Nephron progenitor cell (in vitro differentiated cells): ENCODE results near the gene DCAF11.

Experiments
- DNase-seq: peaks from one replicate; pipeline ENCODE4 v3.0.0; 2021
- H3K27ac Mint-ChIP-seq: 2 replicates; pipeline ENCODE4 v1.8.0; 2021; ENCODE audit warnings: mild to moderate bottlenecking, moderate library complexity, mixed read lengths
- H3K27me3 Mint-ChIP-seq: 2 replicates; pipeline ENCODE4 v1.8.0; 2021; ENCODE audit warnings: mild to moderate bottlenecking, low read depth, mixed read lengths; ENCODE audit not compliant: poor library complexity
- H3K36me3 Mint-ChIP-seq: 2 replicates; pipeline ENCODE4 v1.8.0; 2021; ENCODE audit warnings: low read depth, mixed read lengths
- H3K4me1 Mint-ChIP-seq: 2 replicates; pipeline ENCODE4 v1.8.0; 2021; ENCODE audit warnings: mixed read lengths
- H3K4me3 Mint-ChIP-seq: 2 replicates; pipeline ENCODE4 v1.8.0; 2021; ENCODE audit warnings: mild to moderate bottlenecking, moderate library complexity, mixed read lengths
- H3K9me3 Mint-ChIP-seq: 2 replicates; pipeline ENCODE4 v1.8.0; 2021; ENCODE audit warnings: mild to moderate bottlenecking, moderate library complexity, mixed read lengths
- CTCF ChIP-seq: fragments of 200-600 bp; sonication (generic); IDR thresholded peaks from 2 replicates; pipeline ENCODE4 v1.5.0; 2021; ENCODE audit warnings: antibody characterized with exemption

Gene DCAF11

DNA sequence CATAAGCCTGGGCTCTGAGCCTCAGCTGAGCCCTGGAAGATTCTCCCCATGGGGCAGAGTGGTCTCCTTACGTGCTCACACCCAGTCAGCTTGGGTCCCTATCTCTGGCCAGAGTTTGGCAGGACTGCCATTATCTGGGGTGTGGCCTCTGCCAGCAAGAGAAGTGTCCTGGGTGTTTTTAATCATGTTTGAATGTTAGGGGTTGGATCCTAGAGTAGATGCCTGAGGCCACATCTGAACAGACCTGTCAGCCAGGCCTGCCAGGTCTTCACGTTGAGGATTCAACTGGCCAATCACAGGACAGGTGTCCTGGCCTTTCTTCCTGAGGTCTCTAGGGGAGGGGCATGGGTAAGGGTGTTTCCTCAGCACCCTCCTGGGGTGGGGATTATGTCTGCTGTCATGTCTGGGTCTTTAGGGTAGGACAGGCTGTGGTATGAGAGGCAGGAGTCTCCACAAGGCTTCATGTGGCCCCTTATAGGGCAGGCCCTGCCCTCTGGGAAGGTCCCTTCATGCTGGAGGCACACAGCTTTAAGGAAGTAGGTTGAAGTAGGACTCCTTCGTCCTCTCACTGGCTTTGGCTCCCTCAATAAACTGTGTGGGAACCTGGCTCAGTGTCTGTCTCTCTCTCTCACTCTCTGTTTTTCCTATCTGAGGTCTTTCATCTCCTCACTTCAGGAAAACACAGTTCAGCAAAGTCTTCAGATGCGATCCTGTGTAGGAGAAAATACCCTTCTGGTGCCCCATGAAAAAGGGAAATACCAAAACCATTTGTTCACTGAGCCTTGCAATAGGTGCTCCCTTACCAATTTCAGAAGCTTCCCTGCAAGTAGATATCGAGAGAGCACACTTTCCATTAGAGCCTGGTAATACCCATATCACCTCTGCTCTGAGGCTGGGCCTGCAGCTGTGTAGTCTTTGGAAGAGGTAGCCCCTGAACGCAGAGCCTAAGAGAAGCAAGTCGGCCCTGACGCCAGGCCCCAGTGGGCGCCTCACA is 9.1 kb downstream of the DCAF11 start:
- Mint-ChIP-seq H3K4me1 (no peaks in the 10 kb centered on the region), H3K4me3 (no peak overlapping the region), H3K27ac (peak overlapping the region; percentile 25), H3K36me3 (peaks cover 34% of the 10 kb centered on the region), H3K27me3 (peaks cover 4% of the 10 kb centered on the region), H3K9me3 (no peaks in the 10 kb centered on the region)
- TF ChIP-seq CTCF: no peak
- DNase-seq: no peak

DNA sequence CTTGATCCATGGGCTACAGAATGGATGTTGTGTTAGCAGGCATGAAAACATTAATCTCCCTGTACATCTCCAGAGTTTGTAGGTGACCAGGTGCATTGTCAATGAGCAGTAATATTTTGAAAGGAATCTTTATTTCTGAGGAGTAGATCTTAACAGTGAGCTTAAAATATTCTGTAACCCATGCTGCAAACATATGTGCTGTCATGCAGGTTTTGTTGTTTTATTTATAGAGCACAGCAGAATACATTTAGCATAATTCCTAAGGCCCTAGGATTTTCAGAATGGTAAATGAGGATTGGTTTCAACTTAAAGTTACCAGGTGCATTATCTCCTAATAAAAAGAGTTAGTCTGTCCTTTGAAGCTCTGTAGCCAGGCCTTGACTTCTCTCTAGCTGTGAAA is 12.4 kb downstream of the DCAF11 start:
- Mint-ChIP-seq H3K4me3 (no peak overlapping the region), H3K27ac (no peak overlapping the region), H3K9me3 (no peaks in the 10 kb centered on the region), H3K36me3 (peaks cover 12% of the 10 kb centered on the region), H3K27me3 (peaks cover 3% of the 10 kb centered on the region), H3K4me1 (peaks cover 16% of the 10 kb centered on the region)
- DNase-seq: no peak
- no peak for TF ChIP-seq CTCF

DNA sequence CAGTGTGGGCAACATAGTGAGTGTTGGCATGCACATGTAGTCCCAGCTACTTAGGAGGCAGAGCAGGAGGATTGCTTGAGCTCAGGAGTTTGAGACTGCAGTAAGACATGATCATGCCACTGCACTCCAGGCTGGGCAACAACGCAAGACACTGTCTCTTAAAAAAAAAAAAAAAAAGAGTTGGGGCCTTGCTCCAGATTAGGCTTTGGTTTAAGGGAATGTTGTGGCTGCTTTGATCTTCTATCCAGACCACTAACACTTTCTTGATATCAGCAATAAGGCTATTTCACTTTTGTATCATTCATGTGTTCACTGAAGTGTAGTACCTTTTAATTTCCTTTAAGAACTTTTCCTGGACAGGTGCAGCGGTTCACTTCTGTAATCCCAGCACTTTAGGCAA is 13.1 kb downstream of the DCAF11 start:
- H3K4me3 Mint-ChIP-seq: no peak overlapping the region

GRCh38 chr14:24129410-24129998 is 14.9 kb downstream of the DCAF11 start:
- Mint-ChIP-seq H3K36me3 (peaks cover 5% of the 10 kb centered on the region), H3K4me1 (peaks cover 28% of the 10 kb centered on the region), H3K27ac (no peak overlapping the region), H3K9me3 (no peaks in the 10 kb centered on the region), H3K4me3 (no peak overlapping the region), H3K27me3 (peaks cover 3% of the 10 kb centered on the region)
- TF ChIP-seq CTCF: no peak
- DNase-seq: no peak

More for the DNA sequence above, 13.1 kb downstream of the DCAF11 start:
- Mint-ChIP-seq H3K27ac (no peak overlapping the region), H3K27me3 (peaks cover 3% of the 10 kb centered on the region), H3K36me3 (peaks cover 12% of the 10 kb centered on the region), H3K4me1 (peaks cover 24% of the 10 kb centered on the region), H3K9me3 (no peaks in the 10 kb centered on the region)
- DNase-seq: no peak
- TF ChIP-seq CTCF: no peak

DNA sequence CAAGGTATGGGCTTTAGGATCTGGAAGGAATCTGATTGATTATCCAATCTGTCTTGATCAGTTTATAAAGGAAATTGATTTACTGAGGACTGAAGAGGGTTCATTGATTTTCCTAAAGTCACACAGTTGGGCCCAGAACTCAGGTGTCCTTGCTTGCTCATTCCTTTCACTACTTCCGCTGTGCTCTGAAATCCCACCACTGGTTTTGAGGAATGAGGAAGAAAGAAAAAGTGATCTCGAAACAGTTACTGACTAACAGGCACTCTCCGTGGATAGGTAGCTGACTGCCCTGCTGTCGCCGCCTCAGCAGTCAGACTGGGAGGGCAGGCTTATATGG is 15.8 kb downstream of the DCAF11 start, which contains the start of gene FITM1:
FITM1 (plus strand) TSS at position 280 of the 337 bp plus-strand sequence. CDS start 905 bp downstream, outside the sequence.
- Mint-ChIP-seq H3K36me3 (peaks cover under 1% of the 10 kb centered on the region), H3K4me1 (peaks cover 32% of the 10 kb centered on the region), H3K27me3 (peaks cover 10% of the 10 kb centered on the region), H3K4me3 (no peak within 1 kb of the TSS), H3K27ac (peak within 1 kb of the TSS; percentile 73), H3K9me3 (no peaks in the 10 kb centered on the region)
- no peak for DNase-seq
- TF ChIP-seq CTCF: no peak
